WI38 (cell line): ENCODE data around the gene PRKCB.

Experiments used
- H3K4me3 ChIP-seq: 2 replicates; pipeline ENCODE4 v1.5.1; 2011; ENCODE audit warnings: low read depth, mild to moderate bottlenecking, control low read depth, low read length
- CTCF ChIP-seq: IDR thresholded peaks from 2 replicates; pipeline ENCODE4 v1.5.1; 2012; ENCODE audit warnings: low read depth, mild to moderate bottlenecking, control low read depth, low read length

PRKCB gene

GRCh38 chr16:24188021-24188542 is 352.3 kb downstream of the PRKCB start:
- no peak overlapping the region for H3K4me3 ChIP-seq
- TF ChIP-seq CTCF, result no peak

- TF ChIP-seq CTCF, result no peak
- no peak overlapping the region for H3K4me3 ChIP-seq
Observed at GRCh38 chr16:24188751-24189318, 353.1 kb downstream of the PRKCB start.

- TF ChIP-seq CTCF, result no peak
- no peak overlapping the region for H3K4me3 ChIP-seq
Observed at GRCh38 chr16:24189941-24190340, 354.2 kb downstream of the PRKCB start.

GRCh38 chr16:24191876-24192402 is 356.2 kb downstream of the PRKCB start:
- no peak for TF ChIP-seq CTCF
- H3K4me3 ChIP-seq, result no peak overlapping the region

GRCh38 chr16:24195221-24195620 is 359.4 kb downstream of the PRKCB start:
- TF ChIP-seq CTCF, result no peak
- H3K4me3 ChIP-seq, result no peak overlapping the region

GRCh38 chr16:24198807-24199533 is 363.2 kb downstream of the PRKCB start:
- no peak overlapping the region for H3K4me3 ChIP-seq
- no peak for TF ChIP-seq CTCF

- no peak overlapping the region for H3K4me3 ChIP-seq
- no peak for TF ChIP-seq CTCF
Observed at GRCh38 chr16:24203675-24204074, 367.9 kb downstream of the PRKCB start.
